HepG2 (cell line): ENCODE data around the gene ZKSCAN3. TPM values are rescaled to one million over a fixed set of nuclear protein-coding genes. Genes with fewer than 3 reads are reported as not detected.

ENCODE experiments used
- ATF1 ChIP-seq: IDR thresholded peaks from 2 replicates; pipeline ENCODE4 v1.6.1; 2016; ENCODE audit warnings: mild to moderate bottlenecking, control low read depth
- NFRKB ChIP-seq: fragments of 450-650 bp; IDR thresholded peaks from 2 replicates; pipeline ENCODE4 v1.6.1; 2017
- PAX8 ChIP-seq: sonication (generic); formaldehyde crosslinking; IDR thresholded peaks from 2 replicates; pipeline ENCODE4 v1.8.0; 2022; ENCODE audit warnings: mild to moderate bottlenecking, missing genetic modification reagents, borderline replicate concordance
- POLR2AphosphoS5 ChIP-seq: IDR thresholded peaks from 2 replicates; pipeline ENCODE4 v1.6.1; 2012; ENCODE audit warnings: low read depth, low read length
- ZBTB46 ChIP-seq: sonication (generic); formaldehyde crosslinking; IDR thresholded peaks from 2 replicates; pipeline ENCODE4 v1.4.0; 2020; ENCODE audit warnings: mild to moderate bottlenecking, missing genetic modification reagents, borderline replicate concordance
- ZFP36L1 ChIP-seq: sonication (generic); formaldehyde crosslinking; IDR thresholded peaks from 2 replicates; pipeline ENCODE4 v1.8.0; 2022; ENCODE audit warnings: mild to moderate bottlenecking, missing genetic modification reagents, moderate library complexity
- ZFP90 ChIP-seq: sonication (generic); formaldehyde crosslinking; IDR thresholded peaks from 2 replicates; pipeline ENCODE4 v1.8.0; 2022; ENCODE audit warnings: missing genetic modification reagents, mild to moderate bottlenecking, inconsistent platforms, borderline replicate concordance
- ZNF34 ChIP-seq: sonication (generic); formaldehyde crosslinking; IDR thresholded peaks from 2 replicates; pipeline ENCODE4 v1.4.0; 2020; ENCODE audit warnings: mild to moderate bottlenecking, missing genetic modification reagents, borderline replicate concordance
- ZNF580 ChIP-seq: IDR thresholded peaks from 2 replicates; pipeline ENCODE4 v1.6.1; 2016; ENCODE audit warnings: low read depth, borderline replicate concordance
- ZNF841 ChIP-seq: sonication (generic); formaldehyde crosslinking; IDR thresholded peaks from 2 replicates; pipeline ENCODE4 v1.8.1; 2023; ENCODE audit warnings: missing genetic modification reagents, borderline replicate concordance
- ZSCAN20 ChIP-seq: sonication (generic); formaldehyde crosslinking; IDR thresholded peaks from 2 replicates; pipeline ENCODE4 v1.4.0; 2020; ENCODE audit warnings: missing genetic modification reagents, mild to moderate bottlenecking, borderline replicate concordance
- polyA plus RNA-seq, 8 experiments: library from polyadenylated mRNA; depleted of rRNA in 3 of 8; stranded (reverse) in 7 of 8; unstranded in 1 of 8; fragments of >200 nt; fragmentation: Illumina TruSeq in 4 of 8; extraction: Trizol in 4 of 8; gene quantifications; 2 replicates each; pipeline versions ENCODE4 v1.2.1 to v1.2.3, GENCODE V29; 2011 to 2016; ENCODE audit warnings: low read depth in 4 of 8, missing spikeins in 1 of 8, mixed read lengths in 1 of 8; ENCODE audit not compliant: insufficient read depth in 1 of 8
- total RNA-seq, 5 experiments: library from RNA; depleted of rRNA; stranded (reverse); fragments of >200 nt; fragmentation: Illumina TruSeq; extraction: Trizol; gene quantifications; 2 replicates each; pipeline ENCODE4 v1.2.3, GENCODE V29; 2016; ENCODE audit warnings: low read depth in 1 of 5
- TF ChIP-seq, protein P1 (sequence below): sonication (generic); formaldehyde crosslinking; IDR thresholded peaks from 2 replicates; pipeline ENCODE4 v1.9.0; 2022; ENCODE audit warnings: missing genetic modification reagents, mild to moderate bottlenecking, borderline replicate concordance
- TF ChIP-seq, protein P2 (sequence below): sonication (generic); formaldehyde crosslinking; IDR thresholded peaks from 2 replicates; pipeline ENCODE4 v1.4.0; 2020; ENCODE audit warnings: missing genetic modification reagents
- TF ChIP-seq, protein P3 (sequence below): sonication (generic); formaldehyde crosslinking; IDR thresholded peaks from 2 replicates; pipeline ENCODE4 v1.5.0; 2020; ENCODE audit warnings: mild to moderate bottlenecking, missing genetic modification reagents
- TF ChIP-seq, protein P4 (sequence below): sonication (generic); formaldehyde crosslinking; IDR thresholded peaks from 2 replicates; pipeline ENCODE4; 2020; ENCODE audit warnings: missing genetic modification reagents, mild to moderate bottlenecking, borderline replicate concordance

Gene ZKSCAN3
- total and polyA plus RNA-seq, 2 of the 13 experiments (the other 11 are each of a cell fraction or from before 2014, with no cell fraction given): 3.3 to 7.4 TPM

DNA sequence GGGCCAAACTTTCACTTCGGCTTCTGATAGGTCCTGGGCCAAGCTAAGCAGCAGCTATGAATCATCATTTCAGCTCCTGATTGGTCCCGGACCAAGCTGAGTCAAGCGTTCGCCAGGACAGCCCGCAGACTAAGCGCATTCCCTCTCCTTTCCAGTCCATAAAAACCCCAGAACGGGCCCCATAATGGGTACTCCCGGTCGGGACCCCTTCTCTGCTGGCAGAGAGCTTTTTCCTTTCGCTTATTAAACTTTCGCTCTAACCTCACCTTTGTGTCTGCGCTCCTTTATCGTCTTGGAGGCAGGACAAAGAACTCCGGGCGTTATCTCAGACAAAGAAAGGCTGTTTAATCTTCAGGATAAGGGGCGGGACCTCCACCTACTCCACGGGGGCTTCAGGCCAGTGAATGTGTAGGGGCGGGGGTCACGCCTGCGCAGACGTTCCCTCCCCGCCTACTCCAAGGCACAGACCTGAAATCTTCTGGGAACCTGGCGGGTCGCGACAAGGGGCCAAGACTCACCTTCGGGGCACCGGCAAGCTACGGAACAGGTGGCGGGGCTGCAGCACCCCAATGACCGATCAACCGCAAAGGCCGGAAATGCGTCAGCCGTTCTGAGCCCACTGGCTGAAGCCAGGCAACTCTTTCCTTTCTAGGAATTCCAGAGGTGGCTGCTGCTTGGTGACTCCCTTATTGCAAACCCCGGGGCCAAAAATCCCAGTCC is 14.0 kb upstream of the ZKSCAN3 start, which contains the start of gene ZSCAN31 (continued):
- TF ChIP-seq, protein P1, sequence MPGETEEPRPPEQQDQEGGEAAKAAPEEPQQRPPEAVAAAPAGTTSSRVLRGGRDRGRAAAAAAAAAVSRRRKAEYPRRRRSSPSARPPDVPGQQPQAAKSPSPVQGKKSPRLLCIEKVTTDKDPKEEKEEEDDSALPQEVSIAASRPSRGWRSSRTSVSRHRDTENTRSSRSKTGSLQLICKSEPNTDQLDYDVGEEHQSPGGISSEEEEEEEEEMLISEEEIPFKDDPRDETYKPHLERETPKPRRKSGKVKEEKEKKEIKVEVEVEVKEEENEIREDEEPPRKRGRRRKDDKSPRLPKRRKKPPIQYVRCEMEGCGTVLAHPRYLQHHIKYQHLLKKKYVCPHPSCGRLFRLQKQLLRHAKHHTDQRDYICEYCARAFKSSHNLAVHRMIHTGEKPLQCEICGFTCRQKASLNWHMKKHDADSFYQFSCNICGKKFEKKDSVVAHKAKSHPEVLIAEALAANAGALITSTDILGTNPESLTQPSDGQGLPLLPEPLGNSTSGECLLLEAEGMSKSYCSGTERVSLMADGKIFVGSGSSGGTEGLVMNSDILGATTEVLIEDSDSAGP: peak; percentile 83
- peak; percentile 70; the same call in 1 of the 2 replicates for TF ChIP-seq ATF1 (CRISPR knock-in tag)
- peak; percentile 54; the same call in 1 of the 2 replicates for TF ChIP-seq ZBTB46 (CRISPR knock-in tag)
- peak; percentile 82; the same call in 1 of the 2 replicates for TF ChIP-seq ZNF580 (CRISPR knock-in tag)
- TF ChIP-seq, protein P2, sequence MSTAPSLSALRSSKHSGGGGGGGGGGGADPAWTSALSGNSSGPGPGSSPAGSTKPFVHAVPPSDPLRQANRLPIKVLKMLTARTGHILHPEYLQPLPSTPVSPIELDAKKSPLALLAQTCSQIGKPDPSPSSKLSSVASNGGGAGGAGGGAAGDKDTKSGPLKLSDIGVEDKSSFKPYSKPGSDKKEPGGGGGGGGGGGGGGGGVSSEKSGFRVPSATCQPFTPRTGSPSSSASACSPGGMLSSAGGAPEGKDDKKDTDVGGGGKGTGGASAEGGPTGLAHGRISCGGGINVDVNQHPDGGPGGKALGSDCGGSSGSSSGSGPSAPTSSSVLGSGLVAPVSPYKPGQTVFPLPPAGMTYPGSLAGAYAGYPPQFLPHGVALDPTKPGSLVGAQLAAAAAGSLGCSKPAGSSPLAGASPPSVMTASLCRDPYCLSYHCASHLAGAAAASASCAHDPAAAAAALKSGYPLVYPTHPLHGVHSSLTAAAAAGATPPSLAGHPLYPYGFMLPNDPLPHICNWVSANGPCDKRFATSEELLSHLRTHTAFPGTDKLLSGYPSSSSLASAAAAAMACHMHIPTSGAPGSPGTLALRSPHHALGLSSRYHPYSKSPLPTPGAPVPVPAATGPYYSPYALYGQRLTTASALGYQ (CRISPR knock-in tag): peak; percentile 62
- 0 out of 2 replicates have a peak, but pooled peaks have one; percentile 36 for TF ChIP-seq ZSCAN20
- TF ChIP-seq, protein P3, sequence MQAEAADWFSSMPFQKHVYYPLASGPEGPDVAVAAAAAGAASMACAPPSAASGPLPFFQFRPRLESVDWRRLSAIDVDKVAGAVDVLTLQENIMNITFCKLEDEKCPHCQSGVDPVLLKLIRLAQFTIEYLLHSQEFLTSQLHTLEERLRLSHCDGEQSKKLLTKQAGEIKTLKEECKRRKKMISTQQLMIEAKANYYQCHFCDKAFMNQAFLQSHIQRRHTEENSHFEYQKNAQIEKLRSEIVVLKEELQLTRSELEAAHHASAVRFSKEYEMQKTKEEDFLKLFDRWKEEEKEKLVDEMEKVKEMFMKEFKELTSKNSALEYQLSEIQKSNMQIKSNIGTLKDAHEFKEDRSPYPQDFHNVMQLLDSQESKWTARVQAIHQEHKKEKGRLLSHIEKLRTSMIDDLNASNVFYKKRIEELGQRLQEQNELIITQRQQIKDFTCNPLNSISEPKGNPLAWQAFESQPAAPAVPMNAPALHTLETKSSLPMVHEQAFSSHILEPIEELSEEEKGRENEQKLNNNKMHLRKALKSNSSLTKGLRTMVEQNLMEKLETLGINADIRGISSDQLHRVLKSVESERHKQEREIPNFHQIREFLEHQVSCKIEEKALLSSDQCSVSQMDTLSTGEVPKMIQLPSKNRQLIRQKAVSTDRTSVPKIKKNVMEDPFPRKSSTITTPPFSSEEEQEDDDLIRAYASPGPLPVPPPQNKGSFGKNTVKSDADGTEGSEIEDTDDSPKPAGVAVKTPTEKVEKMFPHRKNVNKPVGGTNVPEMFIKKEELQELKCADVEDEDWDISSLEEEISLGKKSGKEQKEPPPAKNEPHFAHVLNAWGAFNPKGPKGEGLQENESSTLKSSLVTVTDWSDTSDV (CRISPR knock-in tag): peak; percentile 75; the same call in 1 of the 2 replicates
- no peak for TF ChIP-seq ZNF841
- TF ChIP-seq ZFP90 (CRISPR knock-in tag): peak; percentile 92
- peak; percentile 94 for TF ChIP-seq POLR2AphosphoS5
- peak; percentile 93 for TF ChIP-seq ZNF34
- TF ChIP-seq, protein P4, sequence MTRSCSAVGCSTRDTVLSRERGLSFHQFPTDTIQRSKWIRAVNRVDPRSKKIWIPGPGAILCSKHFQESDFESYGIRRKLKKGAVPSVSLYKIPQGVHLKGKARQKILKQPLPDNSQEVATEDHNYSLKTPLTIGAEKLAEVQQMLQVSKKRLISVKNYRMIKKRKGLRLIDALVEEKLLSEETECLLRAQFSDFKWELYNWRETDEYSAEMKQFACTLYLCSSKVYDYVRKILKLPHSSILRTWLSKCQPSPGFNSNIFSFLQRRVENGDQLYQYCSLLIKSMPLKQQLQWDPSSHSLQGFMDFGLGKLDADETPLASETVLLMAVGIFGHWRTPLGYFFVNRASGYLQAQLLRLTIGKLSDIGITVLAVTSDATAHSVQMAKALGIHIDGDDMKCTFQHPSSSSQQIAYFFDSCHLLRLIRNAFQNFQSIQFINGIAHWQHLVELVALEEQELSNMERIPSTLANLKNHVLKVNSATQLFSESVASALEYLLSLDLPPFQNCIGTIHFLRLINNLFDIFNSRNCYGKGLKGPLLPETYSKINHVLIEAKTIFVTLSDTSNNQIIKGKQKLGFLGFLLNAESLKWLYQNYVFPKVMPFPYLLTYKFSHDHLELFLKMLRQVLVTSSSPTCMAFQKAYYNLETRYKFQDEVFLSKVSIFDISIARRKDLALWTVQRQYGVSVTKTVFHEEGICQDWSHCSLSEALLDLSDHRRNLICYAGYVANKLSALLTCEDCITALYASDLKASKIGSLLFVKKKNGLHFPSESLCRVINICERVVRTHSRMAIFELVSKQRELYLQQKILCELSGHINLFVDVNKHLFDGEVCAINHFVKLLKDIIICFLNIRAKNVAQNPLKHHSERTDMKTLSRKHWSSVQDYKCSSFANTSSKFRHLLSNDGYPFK (CRISPR knock-in tag): peak; percentile 89; the same call in 1 of the 2 replicates
- no peak for TF ChIP-seq PAX8 (CRISPR knock-in tag)
- no peak for TF ChIP-seq NFRKB
- TF ChIP-seq ZFP36L1: peak; percentile 42; the same call in 1 of the 2 replicates
